NCI-H2196 (cell line): ENCODE measurements around the gene PCP4.
"Not testable (repeated sequence)": the region's sequence is repeated elsewhere in the genome, so short reads cannot be mapped to it uniquely, and the experiment has no call there.

Experiments
- DNase-seq: peaks from one replicate; lab custom pipeline; 2025; ENCODE audit not compliant: unreplicated experiment; lab: John Stamatoyannopoulos, UW

PCP4 gene

DNA sequence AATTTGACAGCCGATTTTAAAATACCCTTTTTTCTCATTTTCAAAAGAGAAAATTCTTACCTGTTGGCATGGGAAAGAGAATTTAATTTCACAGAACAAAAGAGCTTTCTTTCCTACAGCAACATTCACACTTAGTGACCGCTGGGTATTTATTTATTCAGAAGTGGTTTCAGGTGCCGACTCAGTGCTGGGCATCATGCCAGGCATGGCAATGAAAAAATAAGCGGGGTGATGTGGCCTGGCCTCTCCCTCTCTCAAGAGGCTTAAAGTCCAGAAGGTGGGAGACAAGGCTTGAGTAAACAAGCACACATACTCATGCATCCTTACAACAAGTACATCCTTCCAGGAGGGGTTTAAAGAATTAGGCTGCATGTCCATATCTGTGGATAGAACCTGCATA, 4.1 kb upstream of the PCP4 start:
- peak; percentile 82 for DNase-seq

DNA sequence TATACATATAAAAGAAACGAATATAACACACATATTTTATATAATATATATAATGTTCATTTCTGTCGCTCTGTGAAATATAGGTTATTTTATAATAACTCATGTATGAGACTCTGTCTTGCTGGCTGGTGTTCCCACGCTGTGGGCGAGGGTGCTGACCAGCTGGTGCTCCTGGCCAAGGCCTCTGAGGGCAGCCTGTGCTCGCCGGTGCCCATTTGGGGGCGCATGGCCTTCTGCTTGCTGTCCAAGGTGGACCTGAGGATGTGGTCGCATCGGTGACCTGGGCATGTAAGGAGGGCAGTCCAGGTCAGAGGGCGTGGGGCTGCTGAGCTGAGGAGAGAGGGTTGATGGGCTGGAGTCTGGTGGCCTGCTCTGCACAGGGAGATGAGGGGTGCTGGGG, 1.1 kb upstream of the PCP4 start:
- DNase-seq: no peak

DNA sequence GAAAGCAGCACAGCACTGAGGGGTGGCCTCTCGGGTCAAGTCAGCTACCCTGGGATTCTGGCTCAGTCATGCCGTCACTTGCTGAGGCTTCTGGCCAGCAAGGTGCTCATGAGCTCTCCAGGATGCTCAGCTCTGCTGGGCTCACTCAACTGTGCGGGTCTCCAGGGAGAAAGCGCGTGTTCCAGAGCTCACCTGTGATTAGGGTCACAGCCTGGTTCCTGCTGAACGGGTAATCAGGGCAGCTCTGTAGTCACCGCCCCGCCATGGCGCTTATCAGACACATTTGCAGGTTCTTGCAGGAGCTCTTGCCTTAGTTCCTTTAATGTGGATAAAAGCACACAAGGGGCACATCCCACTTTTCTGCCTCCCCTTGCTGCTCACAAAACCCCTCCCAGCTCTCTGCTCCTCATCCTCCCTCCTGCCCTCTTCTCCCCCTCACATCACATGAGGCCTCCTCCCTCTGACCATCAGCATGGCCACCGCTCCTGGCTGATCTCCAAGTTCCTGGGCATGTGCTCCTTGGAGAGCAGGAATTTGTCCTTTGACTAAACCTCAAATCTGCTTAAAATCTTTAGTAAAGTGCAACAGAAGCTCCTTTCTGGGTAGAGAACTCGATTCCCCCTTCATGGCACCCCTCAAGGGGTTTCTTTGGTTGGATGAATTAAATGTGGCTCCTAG, 2.0 kb downstream of the PCP4 start:
- DNase-seq: peak; percentile 35

DNA sequence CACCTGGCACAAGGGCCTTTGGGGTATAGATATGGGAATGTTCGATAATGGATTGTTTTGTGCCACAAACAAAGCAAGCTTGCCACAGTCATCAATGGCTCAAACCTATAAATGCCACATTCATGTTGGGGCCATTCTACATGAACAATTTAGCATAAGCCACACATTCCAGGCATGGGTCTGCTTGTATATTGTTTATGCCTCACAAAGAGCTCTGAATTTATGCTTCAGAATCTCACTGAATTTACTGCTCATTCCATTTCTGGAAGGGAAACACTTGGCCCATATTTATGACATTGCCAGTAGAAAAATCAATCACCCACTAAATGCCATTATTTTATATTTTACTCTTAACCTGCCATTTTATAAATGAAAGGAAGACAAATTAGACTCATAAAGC, 6.4 kb downstream of the PCP4 start:
- DNase-seq: no peak

DNA sequence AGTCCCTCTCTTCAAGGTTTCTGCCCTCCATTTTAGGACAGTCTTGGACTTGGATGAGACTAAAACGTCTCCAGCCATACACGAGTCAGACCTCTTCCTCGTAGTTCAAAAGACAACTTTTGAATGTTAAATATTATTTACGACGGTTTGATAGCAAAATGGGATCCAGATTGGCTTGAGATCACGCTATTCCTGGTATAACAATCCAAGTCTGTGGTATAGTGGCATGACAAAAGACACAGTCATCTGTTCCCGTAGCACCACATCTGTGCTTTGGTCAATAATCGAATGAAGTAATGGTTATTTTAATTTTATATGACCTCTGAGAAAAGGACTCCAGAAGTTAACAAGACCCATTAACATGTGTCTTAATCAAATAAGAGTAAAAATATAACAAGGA, 7.0 kb downstream of the PCP4 start:
- no peak for DNase-seq

DNA sequence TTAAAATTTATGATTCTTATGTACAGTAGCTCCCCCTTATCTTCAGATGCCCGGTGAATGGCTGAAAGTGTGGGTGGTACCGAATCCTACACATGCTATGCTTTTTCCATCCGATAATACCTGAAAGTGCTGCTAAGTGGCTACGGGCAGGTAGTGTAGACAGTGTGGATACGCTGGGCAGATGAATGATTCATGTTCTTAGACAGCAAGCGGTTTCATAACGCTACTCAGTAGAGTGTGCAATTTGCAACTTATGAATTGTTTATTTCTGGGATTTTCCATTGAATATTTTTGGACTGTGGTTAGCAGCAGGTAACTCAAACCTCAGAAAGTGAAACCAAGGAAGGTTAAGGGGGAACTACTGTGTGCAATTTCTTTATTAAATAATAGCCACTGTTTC, 7.5 kb downstream of the PCP4 start:
- DNase-seq: no peak

DNA sequence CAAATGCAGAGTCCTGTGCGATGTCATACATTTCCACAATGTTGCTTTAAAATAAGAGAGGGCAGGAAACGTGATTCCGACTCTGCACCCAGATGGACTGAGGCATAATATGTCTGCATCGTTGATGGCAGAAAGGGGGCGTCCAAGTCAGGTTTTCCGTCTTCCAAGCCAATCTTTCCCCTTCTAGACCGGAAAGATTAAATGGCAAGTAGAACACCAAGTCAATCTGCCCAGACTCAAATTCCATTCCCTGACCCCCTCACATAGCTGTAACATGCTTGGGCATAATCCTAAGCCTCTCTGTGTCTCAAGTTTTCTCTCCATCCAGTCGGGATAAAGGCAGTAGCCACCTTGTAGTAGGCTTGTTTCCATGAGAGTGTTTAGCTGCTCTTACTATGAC, 14.4 kb downstream of the PCP4 start:
- no peak for DNase-seq

DNA sequence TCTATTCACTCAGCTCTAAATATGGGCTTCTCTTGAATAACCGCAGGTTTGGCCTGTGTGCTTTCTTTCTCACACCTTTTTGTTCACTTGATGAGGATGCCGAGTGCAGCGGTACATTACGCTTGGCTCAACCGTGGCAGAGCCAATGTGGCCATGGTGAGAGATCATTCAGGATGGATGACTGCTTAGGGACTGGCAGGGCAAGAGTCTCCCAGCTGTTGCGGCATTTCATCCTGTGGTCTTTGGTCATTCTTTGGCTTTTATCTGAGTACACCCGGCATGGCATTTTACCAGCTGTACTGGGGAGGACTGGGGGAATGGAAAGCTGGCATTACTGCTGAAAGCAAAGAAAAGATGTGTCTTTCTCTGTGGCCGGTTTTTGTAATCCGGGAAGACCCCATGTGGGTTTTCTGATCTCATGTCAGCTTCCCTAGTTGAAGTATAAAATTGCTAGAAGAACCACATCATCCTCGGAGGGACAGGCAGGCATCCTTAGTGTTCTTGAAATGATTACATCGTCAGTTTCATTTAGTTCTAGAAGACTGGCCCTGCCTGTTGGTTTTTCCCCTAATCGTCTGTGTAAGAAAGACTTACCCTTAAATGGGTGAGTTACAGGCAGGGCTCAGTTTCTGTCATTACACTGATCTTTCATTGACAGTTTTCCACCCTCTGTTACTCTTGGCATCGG, 15.1 kb downstream of the PCP4 start:
- DNase-seq: no peak

DNA sequence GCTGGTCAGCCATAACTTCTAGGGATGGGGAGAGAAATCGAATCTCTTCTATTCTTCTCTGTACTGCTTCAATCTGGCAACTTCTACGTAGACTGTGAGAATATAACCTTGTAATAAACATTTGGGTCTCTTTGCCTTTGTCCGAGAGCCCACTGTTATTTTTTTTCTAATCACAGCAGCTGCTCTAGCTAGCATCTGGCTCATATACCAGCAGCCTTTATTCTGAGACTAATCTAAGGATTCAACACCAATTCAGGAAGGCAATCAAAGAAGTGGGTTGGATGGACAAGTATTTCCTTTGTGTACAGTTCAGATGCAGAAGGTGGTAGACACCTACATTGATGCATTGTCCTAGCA, 15.6 kb downstream of the PCP4 start:
- no peak for DNase-seq

DNA sequence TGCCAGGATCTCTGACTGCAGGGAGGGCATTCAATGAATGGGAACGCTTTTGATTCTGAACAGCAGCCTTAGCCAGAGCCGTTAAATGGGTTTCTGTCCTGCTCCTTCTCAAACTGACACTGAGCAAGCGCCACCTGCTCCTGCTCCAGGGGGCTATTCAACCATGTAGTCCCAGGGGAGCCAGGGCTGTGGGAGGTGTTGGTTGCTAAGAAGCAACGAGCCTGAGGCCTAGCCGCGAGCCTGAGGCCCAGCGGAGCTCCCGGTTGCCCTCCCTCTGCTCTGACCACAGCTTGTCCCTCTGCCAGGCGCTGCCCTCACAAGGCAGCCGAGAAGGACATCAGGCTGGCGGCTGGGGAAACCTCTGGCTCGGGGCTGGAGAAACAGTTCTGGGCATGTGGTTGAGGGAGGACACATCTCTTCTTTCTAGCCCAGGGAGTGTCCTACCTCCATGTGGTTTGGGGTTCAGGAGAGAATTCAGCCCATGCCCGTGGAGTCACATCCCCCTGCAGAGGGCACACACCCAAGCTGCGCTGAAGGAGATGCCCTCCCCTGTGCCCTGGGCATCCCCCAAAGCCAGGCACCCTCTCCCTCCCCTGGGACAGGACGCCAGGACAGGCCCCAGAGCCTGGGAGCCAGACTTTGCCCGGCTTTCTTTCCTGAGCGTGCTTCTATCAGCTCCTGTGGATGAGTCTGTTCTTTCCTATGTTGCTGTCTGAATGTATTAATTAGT, 18.0 kb downstream of the PCP4 start:
- DNase-seq: peak; percentile 66

DNA sequence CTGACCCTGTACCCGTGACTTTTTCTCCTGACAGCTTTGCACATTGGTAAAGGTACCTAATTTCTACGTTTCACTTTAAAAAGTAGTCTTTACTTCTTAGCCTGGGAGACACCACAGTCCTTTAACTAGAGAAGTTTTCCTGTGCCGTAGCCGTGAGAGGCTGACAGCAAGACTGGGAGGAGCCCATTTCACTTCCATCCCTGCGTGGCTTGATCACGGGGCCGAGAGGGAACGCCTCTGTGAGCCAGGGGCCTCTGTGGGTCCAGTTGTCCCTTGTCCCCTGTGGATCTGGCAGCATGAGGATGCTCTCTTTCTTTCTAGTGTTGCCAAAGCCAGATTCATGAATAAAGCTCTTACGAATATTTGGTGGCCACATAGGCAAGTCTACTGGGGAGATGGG, 21.6 kb downstream of the PCP4 start:
- DNase-seq: no peak

DNA sequence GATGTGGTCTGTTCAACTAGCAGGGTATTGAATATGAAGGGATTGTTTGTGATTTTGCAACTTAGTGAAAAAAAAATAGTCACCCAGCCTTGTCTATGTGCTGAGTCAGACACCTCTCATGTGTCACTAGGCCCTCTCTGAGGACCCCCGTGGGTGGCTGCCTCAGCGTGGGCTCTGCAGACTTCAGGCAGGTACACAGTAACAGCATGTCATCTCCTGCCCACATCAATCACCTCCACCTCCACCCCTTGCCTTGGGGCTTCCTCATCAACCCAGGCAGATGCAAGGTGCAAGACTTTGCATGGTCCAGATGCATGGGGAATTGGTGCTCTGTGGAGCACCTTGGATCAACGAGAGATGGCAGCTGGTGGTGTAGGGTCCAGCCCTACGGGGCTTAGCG, 23.9 kb downstream of the PCP4 start:
- no peak for DNase-seq

DNA sequence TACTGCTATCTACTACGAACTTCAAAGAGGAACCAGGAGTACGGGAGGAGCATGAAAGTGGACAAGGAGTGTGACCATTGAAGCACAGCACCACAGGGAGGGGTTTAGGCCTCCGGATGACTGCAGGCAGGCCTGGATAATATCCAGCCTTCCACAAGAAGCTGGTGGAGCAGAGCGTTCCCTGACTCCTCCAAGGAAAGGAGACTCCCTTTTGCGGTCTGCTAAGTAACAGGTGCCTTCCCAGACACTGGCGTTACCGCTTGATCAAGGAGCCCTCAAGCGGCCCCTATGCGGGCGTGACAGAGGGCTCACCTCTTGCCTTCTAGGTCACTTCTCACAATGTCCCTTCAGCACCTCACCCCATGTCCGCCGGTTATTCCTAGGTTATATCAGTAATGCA, 24.6 kb downstream of the PCP4 start:
- DNase-seq: not testable (repeated sequence)

DNA sequence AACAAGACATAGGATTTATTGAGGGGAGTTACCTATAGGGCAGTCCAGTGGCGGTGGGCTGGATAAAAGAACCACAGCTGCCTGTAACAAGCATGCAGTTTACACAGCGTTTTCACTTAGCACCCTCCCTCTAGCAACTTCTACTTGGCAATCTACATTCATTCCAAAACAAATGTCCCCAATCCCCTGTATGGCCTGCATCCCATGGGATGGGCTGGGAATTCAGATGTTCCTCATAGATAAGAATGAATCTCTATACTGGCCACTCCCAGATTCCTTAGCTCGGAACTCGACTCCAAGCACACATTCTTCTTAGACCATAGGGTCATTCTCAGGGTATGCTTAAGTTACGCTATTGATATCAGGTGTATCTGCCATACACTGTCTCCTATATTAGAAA, 33.3 kb downstream of the PCP4 start:
- no peak for DNase-seq

DNA sequence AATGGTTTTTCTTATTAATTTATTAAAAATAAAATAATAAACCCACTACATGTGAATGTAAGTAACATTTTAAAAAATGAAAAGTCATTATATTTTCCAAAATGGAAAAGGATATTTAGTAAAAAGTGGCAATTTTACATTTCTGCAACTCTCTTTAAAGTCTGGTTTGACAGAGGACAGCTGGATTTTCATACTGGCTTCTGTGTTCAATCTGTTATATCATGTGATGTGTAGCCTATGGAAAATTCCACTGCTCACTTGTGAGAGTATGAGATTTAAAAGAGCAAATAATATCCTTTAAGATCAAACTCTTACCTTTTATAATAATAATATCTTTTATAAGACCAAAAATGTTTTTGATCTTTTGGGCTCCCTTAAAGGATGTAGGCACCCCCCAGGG, 33.7 kb downstream of the PCP4 start:
- no peak for DNase-seq

DNA sequence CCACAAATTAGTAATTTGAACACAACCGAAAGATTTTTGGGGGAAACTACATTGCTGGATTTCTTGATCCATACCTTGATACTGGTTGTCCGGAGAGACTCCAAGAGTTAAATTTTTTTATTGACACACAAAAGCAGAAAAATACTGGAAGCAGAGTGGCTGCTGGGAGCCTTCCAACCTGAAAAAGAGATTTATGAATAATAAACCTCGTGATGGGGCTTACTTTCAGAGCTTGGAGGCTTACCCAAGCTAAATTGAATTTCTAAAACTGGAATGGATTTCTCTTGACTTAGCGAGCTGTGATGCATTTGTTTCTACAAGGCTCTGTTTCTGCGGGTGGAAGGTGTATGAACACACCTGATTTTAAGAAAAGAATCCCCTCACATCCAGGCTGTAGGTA, 35.7 kb downstream of the PCP4 start:
- DNase-seq: no peak

DNA sequence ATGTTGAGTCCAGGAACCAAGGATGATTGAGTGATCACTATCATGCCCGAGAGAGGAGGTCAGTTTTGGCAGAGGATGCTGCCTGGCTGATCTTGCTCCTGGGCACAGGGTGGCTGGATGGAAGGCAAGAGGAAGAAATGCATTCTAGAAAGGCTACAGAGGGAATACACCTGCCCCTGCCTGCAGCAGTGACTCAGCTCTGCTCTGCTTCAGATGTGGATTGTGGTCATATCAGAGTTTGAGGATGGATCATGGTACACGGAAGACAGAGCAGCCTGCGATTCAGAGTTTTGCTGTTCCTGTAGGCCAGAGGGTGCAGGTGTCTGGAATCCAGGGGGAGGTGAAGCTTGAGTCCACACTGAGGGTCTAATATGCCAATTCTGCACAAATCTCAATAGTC, 37.2 kb downstream of the PCP4 start:
- no peak for DNase-seq

DNA sequence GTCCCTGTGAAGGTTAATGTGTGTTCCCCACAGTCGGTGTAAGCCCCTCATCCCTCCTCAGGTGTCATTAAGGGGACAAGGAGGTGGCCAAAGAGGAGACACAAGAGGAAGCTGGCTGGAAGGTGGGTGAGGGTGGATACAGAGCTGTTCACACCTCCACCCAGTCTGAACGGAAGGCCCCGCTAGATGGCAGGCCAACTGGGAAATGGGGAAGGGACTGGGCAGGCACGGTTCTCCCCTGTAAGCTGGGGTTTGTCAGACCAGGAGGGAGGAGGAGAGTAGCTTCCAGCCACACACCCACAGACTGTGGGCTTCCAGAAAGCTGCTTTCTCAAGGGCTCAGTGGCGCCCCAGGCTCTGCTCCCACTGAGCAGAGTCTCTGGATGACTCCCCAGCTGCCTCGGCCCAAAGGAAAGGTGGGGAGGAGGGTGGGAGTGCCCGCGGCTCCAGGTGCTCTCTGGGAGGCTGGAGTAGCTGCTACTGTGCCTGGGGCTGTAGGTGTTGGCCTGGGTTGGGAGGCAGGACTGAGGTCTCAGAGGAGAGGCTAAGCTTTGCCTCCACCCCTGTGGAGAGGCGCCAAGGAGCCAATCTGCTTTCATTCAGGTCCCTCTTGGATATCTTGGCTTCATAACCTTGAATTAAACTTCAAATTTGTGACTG, 41.2 kb downstream of the PCP4 start:
- no peak for DNase-seq

DNA sequence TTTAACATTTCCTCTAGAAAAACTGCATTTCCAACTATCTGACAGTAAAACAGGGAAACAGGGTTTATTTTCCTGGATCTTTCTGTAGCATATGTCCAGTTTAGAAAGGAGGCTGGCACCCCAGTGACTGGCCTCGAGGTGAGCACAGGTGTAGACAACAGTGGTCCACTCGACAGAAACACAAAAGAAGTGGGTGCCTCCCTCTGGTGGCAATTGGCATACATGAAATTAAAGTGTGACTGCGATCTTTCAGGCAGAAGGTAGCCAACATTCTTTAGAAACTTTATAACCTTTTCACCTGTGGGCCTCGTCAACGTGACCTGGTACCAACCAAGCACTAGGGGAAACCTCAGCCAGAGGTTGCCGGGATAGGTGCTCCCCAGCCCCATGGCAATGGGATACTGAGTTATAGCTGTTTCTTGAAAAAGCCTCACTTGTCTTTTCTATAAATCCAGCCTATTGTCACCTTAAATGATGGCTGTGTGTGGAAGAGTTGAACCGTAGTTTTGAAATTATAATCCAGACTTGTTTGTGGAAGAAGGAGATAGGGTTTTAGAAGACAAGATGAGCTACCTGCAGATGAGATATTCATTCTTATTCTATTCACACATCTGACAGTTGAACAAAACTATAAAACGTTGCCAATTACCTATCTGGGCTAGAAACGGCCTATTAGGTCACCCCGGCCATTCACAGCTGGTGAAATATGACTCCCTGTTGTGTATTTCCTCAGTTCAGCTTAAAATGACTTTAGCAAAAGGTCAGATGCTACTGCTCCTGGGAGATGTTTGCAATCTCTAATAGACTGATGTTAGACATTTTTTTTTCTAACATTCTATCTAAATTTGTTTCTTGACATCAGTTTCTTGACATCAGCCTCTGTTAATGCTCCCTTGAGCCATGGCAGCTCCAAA, 44.3 kb downstream of the PCP4 start:
- peak; percentile 66 for DNase-seq

DNA sequence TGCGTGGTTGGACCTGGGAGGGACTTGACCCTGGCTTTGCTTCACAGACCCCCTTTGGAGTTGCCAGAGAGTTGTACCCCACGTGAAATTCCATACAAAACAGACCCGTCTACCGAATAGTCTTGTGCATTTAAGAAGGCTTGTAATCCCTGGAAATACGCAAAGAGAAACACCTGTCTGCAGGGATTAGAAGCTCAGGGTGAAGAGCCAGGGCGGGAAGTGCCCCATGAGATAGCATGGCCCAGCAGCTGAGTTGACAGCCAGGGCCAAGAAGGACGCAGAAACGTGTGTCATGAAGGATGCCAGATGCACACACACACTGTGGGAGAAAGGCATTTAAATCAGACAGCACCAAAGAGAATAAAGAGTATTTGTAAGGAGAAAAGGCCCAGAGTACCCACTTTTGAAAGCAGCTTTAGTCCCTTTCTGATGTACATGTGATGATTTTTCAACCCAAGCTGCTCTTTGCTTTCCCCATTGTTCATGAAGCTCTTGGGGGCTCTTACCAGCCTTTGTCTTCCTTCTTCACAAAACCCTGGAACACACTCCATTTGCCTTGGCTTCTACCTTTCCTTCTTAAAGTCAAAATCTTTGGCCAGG, 46.6 kb downstream of the PCP4 start:
- DNase-seq: no peak

DNA sequence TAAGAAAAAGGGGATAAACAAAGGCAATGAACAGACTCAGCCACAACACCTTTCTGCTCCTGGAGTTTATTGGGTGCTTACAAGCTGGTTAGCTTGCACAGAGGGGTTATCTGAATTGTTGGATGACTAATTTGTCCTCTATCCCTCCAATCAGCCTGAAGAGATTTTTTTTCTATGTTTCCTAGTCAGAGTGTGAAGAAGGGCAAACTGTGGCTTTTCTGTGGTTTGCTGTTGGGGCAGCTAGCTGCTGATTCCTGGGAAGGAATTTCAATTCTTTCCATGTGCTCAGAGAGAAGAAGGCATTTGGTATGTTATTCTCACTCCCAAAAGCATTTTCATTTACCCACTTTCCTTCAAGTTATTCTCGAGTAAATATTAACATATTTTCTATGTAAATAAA, 48.6 kb downstream of the PCP4 start:
- DNase-seq: no peak
